GM10266 (cell line): ENCODE measurements around the gene ANKRD30A.
"Not testable (repeated sequence)": the region's sequence is repeated elsewhere in the genome, so short reads cannot be mapped to it uniquely, and the experiment has no call there.

ENCODE experiments used
- DNase-seq: peaks from one replicate; pipeline ENCODE4 v3.0.0; 2012; ENCODE audit errors: extremely low spot score
- TF ChIP-seq, protein P1 (sequence below): IDR thresholded peaks from 2 replicates; pipeline ENCODE4 v1.5.1; 2012; ENCODE audit warnings: mild to moderate bottlenecking, low read depth; ENCODE audit not compliant: control insufficient read depth, insufficient read depth; ENCODE audit errors: missing control alignments

ANKRD30A gene

DNA sequence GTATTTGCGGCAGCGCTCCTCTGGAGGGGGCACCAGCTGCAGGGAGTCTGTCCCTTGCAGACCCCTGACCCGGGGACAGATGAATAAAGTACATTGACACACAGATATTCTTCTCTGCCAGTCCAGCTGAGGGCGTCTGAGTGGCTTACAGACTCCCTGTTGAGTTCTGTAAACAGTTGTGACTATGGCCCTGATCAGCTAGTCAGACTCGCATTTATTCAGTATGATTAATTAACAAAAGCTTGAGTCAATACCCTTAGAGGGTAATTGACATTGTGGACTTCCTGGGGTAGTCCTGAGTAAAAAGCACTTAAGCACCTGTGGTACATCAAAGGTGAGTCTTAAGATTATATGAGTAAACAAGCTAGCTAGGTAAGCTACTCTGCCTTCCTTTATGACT, 21.0 kb downstream of the ANKRD30A start:
- TF ChIP-seq, protein P1, sequence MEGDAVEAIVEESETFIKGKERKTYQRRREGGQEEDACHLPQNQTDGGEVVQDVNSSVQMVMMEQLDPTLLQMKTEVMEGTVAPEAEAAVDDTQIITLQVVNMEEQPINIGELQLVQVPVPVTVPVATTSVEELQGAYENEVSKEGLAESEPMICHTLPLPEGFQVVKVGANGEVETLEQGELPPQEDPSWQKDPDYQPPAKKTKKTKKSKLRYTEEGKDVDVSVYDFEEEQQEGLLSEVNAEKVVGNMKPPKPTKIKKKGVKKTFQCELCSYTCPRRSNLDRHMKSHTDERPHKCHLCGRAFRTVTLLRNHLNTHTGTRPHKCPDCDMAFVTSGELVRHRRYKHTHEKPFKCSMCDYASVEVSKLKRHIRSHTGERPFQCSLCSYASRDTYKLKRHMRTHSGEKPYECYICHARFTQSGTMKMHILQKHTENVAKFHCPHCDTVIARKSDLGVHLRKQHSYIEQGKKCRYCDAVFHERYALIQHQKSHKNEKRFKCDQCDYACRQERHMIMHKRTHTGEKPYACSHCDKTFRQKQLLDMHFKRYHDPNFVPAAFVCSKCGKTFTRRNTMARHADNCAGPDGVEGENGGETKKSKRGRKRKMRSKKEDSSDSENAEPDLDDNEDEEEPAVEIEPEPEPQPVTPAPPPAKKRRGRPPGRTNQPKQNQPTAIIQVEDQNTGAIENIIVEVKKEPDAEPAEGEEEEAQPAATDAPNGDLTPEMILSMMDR: no peak
- no peak for DNase-seq

DNA sequence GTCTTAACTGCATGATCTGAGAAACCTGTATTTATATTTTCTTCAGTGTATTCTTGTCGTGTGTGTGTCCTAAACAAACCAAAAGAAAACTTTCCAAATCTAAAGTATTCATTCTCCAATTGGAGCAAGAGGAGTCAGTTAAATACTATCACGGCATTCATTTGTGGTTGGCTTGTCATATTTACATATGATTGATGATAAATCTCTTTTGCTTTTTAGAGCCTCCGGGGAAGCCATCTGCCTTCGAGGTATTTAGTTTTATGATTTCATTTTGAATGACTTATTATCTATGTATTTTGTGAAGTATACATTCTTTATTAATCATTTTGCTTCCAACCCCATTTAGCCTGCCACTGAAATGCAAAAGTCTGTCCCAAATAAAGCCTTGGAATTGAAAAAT, 37.0 kb downstream of the ANKRD30A start:
- not testable (repeated sequence) for DNase-seq

DNA sequence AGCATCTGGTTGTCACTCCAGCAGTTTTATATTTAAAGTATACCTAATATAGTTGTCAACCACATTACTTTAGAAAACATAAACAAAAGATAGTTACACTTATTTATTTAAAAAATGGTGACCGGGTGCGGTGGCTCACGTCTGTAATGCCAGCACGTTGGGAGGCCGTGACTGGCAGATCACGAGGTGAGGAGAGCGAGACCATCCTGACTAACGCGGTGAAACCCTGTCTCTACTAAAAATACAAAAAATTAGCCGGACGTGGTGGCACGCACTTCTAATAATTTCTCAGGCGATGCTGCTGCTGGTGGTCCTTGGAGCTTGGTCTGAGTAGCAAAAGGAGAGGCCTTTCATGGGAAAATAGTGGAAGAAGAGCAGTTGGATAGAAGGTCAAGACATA, 46.5 kb downstream of the ANKRD30A start:
- DNase-seq: not testable (repeated sequence)

DNA sequence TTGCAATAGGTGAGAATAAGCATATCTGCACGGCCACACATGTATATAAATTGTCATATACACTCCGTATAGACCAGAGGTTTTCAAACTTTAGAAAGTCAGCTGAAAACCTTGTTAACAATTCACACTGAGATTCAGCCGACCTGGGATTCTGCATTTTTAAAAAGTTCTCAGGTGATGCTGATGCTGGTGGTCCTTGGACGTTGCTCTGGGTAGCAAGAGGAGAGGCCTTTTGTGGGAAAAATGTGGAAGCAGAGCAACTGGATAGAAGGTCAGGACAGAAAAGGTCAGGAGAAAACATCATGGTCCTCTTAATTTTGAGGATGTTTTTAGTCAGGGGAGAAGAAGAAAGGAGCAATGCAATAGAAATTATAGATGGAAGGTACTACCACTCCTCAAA, 52.9 kb downstream of the ANKRD30A start:
- DNase-seq: not testable (repeated sequence)

DNA sequence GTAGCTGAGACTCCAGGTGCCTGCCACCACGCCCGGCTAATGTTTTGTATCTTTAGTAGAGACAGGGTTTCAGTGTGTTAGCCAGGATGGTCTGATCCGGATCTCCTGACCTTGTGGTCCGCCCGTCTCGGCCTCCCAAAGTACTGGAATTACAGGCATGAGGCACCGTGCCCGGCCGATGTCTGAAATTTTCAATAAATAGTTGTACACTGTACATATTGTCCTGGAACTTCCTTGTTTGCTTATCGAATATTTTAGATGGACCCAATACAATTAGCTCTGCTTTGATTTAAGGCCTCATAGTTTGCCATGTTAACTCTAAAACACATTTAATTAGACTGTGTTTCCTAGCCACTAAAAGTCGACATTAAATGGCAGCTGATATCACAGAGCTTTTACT, 57.3 kb downstream of the ANKRD30A start:
- DNase-seq: not testable (repeated sequence)

DNA sequence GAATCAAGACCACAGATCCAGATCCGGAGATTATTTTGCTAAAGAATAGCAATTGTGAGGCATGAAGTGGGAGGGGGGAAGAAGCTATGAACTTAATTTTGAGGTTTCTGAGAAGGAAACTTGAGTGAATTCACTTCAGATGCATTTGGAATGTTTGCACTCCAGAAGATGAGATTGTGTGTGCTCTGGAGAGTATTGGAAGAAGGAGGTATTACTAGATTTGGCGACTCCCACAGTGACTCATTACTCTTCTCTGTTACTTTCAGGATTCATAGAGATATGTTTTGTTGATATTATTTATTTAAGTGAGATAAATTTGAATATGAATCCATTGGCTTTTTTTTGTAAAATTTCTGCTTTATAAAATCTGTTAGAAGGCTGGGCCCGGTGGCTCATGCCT, 80.7 kb downstream of the ANKRD30A start:
- TF ChIP-seq, protein P1: no peak
- no peak for DNase-seq

DNA sequence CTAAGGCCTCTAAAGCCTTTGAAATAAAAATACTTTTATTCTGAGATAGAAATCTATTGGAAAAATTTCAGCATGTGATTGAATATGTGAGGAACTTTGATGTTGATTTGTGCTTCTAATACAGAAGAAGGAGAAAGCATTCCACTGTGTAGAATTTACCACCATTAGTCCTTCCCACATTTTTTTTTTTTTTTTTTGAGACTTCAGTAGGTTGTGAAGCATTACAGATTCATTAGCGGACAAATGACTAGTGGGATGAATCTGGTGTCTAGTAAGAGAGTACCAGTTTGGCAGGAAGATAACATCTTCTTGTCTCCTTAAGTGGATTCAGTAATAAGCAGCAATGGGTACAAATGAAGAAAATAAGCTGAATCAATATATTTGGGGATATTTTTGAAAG, 95.5 kb downstream of the ANKRD30A start:
- TF ChIP-seq, protein P1: no peak
- DNase-seq: no peak

DNA sequence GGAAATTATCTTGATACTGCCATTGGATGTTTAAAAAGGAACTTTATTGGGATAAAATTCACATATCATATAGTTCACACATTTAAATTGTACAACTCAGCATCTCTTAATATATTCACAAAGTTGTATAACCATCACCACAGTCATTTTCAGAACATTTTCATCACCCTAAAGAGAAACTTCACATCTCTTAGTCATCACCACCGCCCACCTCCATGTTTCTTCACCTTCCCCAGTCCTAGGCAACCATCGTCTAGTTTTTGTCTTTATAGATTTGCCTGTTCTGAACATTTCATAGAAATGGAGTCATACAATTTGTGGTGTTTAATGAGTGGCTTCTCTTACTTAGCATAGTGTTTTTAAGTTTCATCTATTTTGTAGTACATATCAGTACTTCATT, 96.6 kb downstream of the ANKRD30A start:
- TF ChIP-seq, protein P1: no peak
- DNase-seq: no peak

DNA sequence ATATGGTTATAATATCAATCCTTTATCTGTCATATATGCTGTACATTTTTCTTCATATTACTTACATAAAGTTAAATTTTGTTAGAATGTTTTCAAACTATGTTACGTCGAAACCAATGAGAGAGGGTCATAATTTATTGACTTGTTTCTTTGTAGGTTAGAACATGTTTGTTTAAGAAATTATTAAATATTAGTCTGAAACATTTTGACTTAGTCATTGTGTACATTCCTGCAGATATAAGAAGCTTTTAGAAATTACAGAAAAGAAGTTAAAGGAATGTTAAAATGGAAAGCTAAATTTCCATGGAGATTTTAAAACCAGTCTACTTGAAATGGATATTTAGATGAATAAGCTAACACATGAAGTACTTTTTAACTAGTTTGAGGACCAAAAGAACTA, 99.8 kb downstream of the ANKRD30A start:
- no peak for DNase-seq
- TF ChIP-seq, protein P1: no peak

DNA sequence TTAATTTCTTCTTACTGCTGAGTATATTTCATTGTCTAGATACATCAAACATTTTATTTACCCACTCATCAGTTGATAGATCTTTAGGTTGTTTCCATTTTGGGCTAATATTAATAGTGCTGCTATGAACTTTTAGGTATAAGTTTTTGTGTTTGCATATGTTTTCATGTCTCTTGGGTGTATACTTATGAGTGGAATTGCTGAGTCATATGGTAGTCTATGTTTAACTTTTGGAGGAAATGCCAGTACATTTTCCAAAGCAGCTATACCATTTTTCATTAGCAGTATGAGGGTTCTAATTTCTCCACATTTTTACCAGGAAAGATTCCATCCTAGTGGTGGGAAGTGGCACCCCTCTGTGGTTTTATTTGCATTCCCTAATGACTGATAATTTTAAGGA, 101.1 kb downstream of the ANKRD30A start:
- DNase-seq: no peak
- TF ChIP-seq, protein P1: no peak
